GM18505 (cell line): ENCODE data around the gene PCDHAC1.

Source experiments
- ATAC-seq: cut with Tn5 transposase; IDR thresholded peaks from one replicate; pipeline ENCODE4 v1.9.1; 2021; ENCODE audit not compliant: unreplicated experiment
- POLR2A ChIP-seq: IDR thresholded peaks from 4 replicates; pipeline ENCODE4 v1.6.1; 2011; ENCODE audit warnings: borderline replicate concordance; ENCODE audit not compliant: insufficient read depth, insufficient read length; ENCODE audit errors: extremely low read depth

Gene PCDHAC1

DNA sequence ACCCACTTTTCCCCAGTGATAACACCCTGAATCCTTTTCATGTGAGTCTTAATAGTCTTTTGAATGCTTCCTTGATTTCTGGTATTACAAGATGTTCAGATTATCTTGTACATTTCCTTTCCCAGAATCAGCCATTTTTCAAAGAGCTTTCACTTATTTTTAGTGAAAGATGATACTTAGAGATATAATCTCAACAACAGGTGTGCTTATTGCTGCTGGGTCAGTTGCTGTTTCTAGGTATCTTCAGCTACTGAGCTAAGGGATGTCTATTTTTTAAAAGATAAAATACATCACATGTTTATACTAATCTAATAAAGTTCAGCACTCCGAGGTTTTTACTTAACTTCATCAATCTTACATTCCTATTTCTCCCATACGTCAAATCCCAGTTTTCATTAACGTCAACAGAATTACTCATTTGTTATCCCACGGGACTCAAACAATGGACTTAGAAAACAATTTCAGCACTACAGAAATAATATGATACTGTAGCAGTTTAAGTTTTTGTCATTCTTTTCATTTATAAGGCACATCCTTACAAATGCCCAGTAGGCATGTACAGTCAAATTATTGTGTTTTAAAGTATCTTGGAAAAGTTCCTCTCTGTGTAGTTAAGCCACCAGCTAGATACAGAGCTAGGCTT, 9.0 kb downstream of the PCDHAC1 start:
- ATAC-seq: no peak
- TF ChIP-seq POLR2A: no peak

DNA sequence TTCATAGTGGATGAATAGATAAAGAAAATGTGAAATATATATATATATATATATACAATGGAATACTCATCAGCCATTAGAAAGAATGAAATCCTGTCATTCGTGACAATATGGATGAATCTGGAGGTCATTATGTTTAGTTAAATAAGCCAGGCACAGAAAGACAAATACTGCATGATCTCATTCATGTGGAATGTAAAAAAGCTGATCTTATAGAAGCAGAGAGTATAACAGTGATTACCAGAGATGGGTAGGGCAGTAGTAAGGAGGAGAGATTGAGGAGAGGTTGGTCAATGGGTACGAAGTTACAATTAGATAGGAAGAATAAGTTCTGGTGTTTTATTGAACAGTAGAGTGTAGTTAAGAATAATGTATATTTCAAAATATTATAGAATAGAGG, 20.5 kb downstream of the PCDHAC1 start:
- ATAC-seq: no peak
- TF ChIP-seq POLR2A: no peak

DNA sequence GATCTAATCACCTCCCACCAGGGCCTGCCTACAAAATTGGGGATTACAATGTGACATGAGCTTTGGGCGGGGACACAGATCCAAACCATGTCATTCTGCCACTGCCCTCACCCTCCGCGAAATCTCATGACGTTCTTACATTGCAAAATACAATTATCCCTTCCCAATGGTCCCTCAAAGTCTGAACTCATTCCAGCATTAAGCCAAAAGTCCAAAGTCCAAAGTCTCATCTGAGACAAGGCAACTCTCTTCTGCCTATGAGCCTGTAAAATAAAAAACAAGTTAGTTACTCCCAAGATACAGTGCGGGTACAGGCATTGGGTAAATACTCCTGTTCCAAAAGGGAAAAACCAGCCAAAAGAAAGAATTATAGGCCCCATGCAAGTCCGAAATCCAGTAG, 25.5 kb downstream of the PCDHAC1 start:
- ATAC-seq: no peak

DNA sequence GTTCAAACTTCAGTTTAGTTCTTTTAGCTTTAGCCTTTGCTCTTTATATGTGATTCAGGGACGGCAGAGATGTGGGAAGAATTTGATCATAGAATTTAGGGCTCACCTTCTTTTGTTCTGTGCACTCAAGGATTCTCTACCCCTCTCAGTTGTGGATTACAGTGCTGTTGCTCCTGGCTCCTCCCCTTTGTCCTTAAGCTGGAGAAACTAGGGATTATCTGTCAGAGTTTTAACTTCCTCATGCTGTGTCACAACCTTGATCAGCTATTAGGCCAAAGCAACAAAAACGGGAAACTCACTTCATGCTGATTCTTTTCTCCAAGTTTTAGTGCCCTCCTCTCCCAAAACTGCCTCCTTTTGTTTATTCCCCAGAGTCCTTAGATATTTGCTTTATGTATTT, 27.1 kb downstream of the PCDHAC1 start:
- TF ChIP-seq POLR2A: no peak
- ATAC-seq: no peak

More for the DNA sequence above, 25.5 kb downstream of the PCDHAC1 start:
- TF ChIP-seq POLR2A: no peak

DNA sequence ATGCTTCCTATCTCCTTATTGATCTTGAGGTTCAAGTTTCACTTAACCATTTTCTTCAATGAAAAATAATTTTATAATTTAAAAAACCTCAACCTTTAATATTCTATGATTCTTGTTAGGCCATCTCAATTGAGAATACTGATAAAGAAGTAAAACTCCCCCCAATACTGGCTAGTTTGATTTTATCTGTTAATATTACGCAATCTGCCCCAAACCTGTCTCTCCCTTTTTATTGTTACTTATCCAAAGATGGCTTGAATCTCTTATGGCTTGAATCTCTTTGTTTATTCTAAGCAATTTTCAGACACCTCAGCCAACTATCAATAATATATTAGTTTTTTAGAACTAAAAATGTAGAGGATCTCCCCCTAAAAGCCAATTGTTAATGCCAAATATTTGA, 36.1 kb downstream of the PCDHAC1 start:
- no peak for TF ChIP-seq POLR2A

DNA sequence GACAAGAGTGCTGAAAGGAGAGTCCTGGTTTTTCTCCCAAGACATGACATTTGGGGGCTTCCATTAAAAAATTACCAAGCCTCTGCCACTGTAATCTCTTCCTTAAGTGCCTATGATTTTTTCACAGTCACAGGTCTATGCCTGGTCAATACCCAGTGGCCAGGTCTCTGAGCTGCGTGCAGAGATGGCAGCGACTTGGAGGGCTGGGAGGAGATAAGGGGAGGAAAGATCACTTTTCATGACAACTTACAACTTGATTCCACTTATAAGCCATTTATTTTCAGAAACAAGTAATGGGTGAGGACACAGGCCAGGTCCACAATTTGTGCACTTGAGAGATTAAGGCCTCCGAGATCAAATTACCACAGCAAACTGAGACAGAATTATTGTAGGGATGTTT, 38.3 kb downstream of the PCDHAC1 start:
- ATAC-seq: no peak
- no peak for TF ChIP-seq POLR2A

More for the DNA sequence above, 36.1 kb downstream of the PCDHAC1 start:
- no peak for ATAC-seq

DNA sequence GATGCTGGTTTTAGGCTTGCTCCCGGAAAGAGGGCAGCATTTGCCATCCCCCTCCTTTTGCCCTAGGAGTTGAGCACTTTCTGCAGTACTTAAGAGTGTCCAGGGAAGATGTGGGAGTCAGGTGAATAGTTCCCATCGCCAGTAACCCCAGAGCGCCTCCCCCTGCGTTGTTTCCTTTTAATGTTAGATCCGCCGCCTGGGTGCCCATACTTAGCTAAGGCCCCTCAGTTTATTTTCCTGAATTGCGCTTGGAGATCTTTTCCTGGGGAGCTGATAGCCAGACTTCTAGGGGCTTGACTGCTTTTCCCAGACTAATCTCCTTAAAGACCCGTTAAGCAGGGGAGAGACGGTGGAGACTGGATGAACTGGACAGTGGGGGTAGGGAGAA, 39.8 kb downstream of the PCDHAC1 start:
- TF ChIP-seq POLR2A: no peak
- ATAC-seq: no peak

DNA sequence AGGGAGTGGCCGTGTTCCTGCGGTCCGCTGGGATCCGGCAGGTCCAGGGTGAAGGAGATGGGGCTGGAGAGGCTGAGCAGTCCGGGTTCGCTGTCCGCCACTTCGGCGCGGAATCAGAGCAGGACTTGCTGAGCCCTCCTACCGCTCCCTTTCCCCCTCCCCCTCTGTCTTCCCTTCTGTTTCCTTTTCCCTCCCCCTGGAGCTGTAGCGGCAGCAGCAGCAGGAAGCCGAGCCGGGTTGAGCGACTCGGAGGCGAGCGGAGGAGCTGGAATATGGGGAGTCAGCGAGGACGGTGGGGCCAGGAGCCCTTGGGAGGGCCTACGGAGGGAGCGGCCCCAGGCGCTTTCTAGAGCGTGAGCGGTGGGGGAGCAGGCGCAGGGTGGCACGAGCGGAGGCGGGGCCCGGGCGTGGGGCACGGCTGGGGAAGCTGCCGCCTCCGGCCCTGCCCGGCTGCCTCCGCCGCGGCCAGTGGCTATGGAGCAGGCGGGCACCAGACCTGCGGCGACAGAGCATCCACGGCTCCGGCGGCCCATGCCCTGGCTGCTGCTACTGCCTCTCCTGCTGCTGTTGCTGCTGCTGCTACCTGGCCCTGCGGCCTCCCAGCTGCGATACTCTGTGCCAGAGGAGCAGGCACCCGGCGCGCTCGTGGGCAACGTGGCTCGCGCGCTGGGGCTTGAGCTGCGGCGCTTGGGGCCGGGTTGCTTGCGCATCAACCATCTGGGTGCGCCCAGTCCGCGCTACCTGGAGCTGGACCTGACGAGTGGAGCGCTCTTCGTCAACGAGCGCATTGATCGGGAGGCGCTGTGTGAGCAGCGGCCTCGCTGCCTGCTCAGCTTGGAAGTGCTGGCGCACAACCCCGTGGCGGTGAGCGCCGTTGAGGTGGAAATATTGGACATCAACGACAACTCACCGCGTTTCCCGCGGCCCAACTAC, 40.5 kb downstream of the PCDHAC1 start, which contains the start of gene PCDHAC2:
Gene PCDHAC2, plus strand, starts transcription at position 184 of the 933 bp plus-strand sequence. Its CDS starts 291 bp downstream, at position 475.
- no peak for ATAC-seq
- TF ChIP-seq POLR2A: no peak

DNA sequence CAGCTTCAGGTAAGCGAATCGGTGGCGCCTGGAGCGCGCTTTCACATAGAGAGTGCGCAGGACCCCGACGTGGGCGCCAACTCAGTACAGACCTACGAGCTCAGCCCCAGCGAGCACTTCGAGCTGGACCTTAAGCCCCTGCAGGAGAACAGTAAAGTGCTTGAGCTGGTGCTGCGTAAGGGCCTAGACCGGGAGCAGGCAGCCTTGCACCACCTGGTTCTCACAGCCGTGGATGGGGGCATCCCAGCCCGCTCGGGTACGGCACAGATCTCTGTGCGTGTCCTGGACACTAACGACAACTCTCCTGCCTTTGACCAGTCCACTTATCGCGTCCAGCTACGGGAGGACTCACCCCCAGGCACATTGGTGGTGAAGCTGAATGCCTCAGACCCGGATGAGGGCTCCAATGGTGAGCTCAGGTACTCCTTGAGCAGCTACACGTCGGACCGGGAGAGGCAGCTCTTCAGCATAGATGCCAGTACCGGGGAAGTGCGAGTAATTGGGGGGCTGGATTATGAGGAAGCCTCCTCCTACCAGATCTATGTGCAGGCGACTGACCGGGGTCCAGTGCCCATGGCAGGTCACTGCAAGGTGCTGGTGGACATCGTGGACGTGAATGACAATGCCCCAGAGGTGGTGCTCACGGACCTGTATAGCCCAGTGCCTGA, 41.3 kb downstream of the PCDHAC1 start:
- no peak for TF ChIP-seq POLR2A
- no peak for ATAC-seq

DNA sequence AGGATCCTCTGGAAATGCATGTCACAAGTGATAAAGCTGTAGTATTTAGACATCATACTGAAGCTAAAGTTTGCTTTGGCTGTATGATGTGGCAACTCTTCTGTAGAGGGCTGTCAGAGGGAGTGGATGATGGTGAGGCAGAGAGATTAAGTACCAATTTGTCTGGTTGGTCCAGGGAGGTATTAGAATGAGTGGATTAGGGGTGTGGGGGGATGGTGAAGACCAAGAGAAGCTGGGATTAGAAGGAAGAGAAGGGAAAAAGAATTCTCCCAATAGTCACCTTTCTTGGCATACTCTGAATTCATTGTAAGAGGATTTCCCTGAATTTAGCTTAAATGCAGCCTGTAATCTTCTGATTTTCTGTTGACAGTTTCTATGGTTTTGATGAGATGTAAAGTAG, 43.8 kb downstream of the PCDHAC1 start:
- TF ChIP-seq POLR2A: no peak

DNA sequence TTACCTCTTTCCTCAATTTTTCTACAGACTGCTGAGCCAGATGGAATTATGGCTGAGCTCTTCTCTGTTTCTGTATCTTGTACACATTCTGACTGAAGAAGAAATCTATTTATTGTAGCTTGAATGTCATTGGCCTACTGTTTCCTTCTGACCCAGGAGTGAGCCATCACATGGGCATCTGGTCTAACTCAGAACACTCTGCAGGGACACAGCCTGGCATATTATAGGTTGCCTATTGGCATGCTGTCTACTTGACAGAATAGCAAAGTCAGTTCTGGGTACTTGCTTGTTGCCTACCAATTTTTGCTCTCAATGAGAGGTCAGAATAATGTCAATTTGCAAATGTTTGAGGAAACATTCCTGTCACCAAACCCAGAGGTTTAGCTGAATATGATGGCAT, 47.5 kb downstream of the PCDHAC1 start:
- ATAC-seq: no peak
- no peak for TF ChIP-seq POLR2A

More for the DNA sequence above, 43.8 kb downstream of the PCDHAC1 start:
- no peak for ATAC-seq

DNA sequence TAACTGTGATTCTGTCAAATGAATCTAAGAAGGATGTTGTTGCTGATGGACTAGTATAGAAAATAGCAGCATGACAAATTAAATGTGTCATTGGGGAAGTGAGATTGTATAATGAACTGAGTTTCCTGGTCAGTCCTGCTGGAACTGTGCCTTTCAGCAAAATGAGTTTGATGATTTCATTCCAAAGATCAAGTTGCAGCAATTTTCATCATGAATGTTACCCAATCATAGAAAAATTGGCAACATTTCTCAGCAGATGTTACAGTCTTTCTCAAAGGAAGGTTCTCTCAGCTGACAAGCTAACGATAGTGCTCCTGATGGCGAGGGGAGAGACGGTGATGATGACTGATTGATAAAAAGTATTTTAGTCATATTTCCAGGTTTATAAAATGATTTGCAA, 50.9 kb downstream of the PCDHAC1 start:
- TF ChIP-seq POLR2A: no peak

DNA sequence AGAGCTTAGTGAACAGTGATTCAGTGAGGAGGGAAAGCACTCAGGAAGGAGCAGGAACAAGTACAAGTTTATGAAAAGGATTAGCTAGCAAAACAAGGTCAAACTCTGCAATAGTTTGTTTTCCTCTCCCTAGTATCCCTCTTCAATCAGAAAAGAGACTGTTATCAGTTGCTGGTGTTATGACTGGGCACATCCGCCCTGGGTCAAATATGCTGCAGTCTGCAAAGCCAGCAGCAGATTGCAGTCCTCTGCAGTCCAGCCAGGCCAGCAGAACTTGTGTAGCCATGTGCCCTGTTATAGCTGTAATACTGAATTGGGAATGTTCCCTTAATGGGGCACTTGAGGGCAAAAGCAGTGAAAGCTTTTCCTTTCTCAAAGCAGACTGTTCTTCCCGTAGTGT, 52.2 kb downstream of the PCDHAC1 start:
- TF ChIP-seq POLR2A: no peak
- ATAC-seq: no peak

More for the DNA sequence above, 50.9 kb downstream of the PCDHAC1 start:
- ATAC-seq: no peak
